IPS-15b (cell line): ENCODE data around the gene CNTN1.
"Not testable (repeated sequence)": the region's sequence is repeated elsewhere in the genome, so short reads cannot be mapped to it uniquely, and the experiment has no call there.

ENCODE experiments used
- H3K27me3 ChIP-seq: one replicate; pipeline ENCODE4 v1.6.1; 2013; ENCODE audit warnings: low read length; ENCODE audit not compliant: control insufficient read depth, insufficient read depth
- H3K36me3 ChIP-seq: one replicate; pipeline ENCODE4 v1.6.1; 2013; ENCODE audit warnings: low read length; ENCODE audit not compliant: control insufficient read depth, insufficient read depth
- H3K4me1 ChIP-seq: one replicate; pipeline ENCODE4 v1.6.1; 2013; ENCODE audit warnings: mild to moderate bottlenecking, low read length; ENCODE audit not compliant: control insufficient read depth, insufficient read depth
- H3K4me3 ChIP-seq: one replicate; pipeline ENCODE4 v1.5.1; 2013; ENCODE audit warnings: low read depth, low read length
- H3K9ac ChIP-seq: one replicate; pipeline ENCODE4 v1.6.1; 2013; ENCODE audit warnings: low read depth, mild to moderate bottlenecking, low read length
- H3K9me3 ChIP-seq: one replicate; pipeline ENCODE4 v1.6.1; 2013; ENCODE audit warnings: mild to moderate bottlenecking, low read length; ENCODE audit not compliant: control insufficient read depth, insufficient read depth

The CNTN1 gene

GRCh38 chr12:41052441-41052840 lies 360.2 kb downstream of the CNTN1 start:
- Histone ChIP-seq H3K4me1 (no peaks in the 10 kb centered on the region), H3K4me3 (no peak overlapping the region), H3K9me3 (no peaks in the 10 kb centered on the region), H3K27me3 (no peaks in the 10 kb centered on the region), H3K36me3 (no peaks in the 10 kb centered on the region), H3K9ac (no peak overlapping the region)

- Histone ChIP-seq H3K36me3 (no peaks in the 10 kb centered on the region), H3K4me3 (no peak overlapping the region), H3K9ac (no peak overlapping the region), H3K9me3 (no peaks in the 10 kb centered on the region), H3K27me3 (no peaks in the 10 kb centered on the region), H3K4me1 (no peaks in the 10 kb centered on the region)
Measured at GRCh38 chr12:41053046-41053445, 360.8 kb downstream of the CNTN1 start.

GRCh38 chr12:41055875-41056577 lies 363.8 kb downstream of the CNTN1 start:
- Histone ChIP-seq H3K9me3 (no peaks in the 10 kb centered on the region), H3K4me1 (no peaks in the 10 kb centered on the region), H3K27me3 (no peaks in the 10 kb centered on the region), H3K4me3 (no peak overlapping the region), H3K9ac (no peak overlapping the region), H3K36me3 (no peaks in the 10 kb centered on the region)

GRCh38 chr12:41058266-41058665 lies 366.0 kb downstream of the CNTN1 start:
- H3K36me3 ChIP-seq, result no peaks in the 10 kb centered on the region
- no peaks in the 10 kb centered on the region for H3K4me1 ChIP-seq
- no peaks in the 10 kb centered on the region for H3K9me3 ChIP-seq
- H3K9ac ChIP-seq, result no peak overlapping the region
- no peak overlapping the region for H3K4me3 ChIP-seq
- H3K27me3 ChIP-seq, result no peaks in the 10 kb centered on the region

- H3K4me1 ChIP-seq, result no peaks in the 10 kb centered on the region
Measured at GRCh38 chr12:41061192-41061591, 369.0 kb downstream of the CNTN1 start.

GRCh38 chr12:41064411-41064810 lies 372.2 kb downstream of the CNTN1 start:
- no peak overlapping the region for H3K4me3 ChIP-seq
- peaks cover 6% of the 10 kb centered on the region for H3K4me1 ChIP-seq

More at GRCh38 chr12:41061192-41061591, 369.0 kb downstream of the CNTN1 start:
- no peaks in the 10 kb centered on the region for H3K36me3 ChIP-seq
- H3K9ac ChIP-seq, result no peak overlapping the region
- H3K4me3 ChIP-seq, result no peak overlapping the region
- H3K27me3 ChIP-seq, result no peaks in the 10 kb centered on the region
- H3K9me3 ChIP-seq, result no peaks in the 10 kb centered on the region

GRCh38 chr12:41067941-41068645 lies 375.9 kb downstream of the CNTN1 start:
- Histone ChIP-seq H3K27me3 (no peaks in the 10 kb centered on the region), H3K9me3 (no peaks in the 10 kb centered on the region), H3K9ac (no peak overlapping the region), H3K4me3 (no peak overlapping the region), H3K36me3 (no peaks in the 10 kb centered on the region), H3K4me1 (peaks cover 6% of the 10 kb centered on the region)

More at GRCh38 chr12:41064411-41064810, 372.2 kb downstream of the CNTN1 start:
- Histone ChIP-seq H3K36me3 (no peaks in the 10 kb centered on the region), H3K9ac (no peak overlapping the region), H3K27me3 (no peaks in the 10 kb centered on the region), H3K9me3 (no peaks in the 10 kb centered on the region)

- Histone ChIP-seq H3K4me1 (no peaks in the 10 kb centered on the region), H3K9ac (no peak overlapping the region), H3K9me3 (no peaks in the 10 kb centered on the region), H3K36me3 (no peaks in the 10 kb centered on the region), H3K27me3 (no peaks in the 10 kb centered on the region), H3K4me3 (no peak overlapping the region)
Measured at GRCh38 chr12:41073633-41074472, 381.6 kb downstream of the CNTN1 start.

- no peaks in the 10 kb centered on the region for H3K36me3 ChIP-seq
- no peaks in the 10 kb centered on the region for H3K4me1 ChIP-seq
- H3K9ac ChIP-seq, result no peak overlapping the region
- no peaks in the 10 kb centered on the region for H3K27me3 ChIP-seq
- H3K4me3 ChIP-seq, result no peak overlapping the region
- H3K9me3 ChIP-seq, result no peaks in the 10 kb centered on the region
Measured at GRCh38 chr12:41074473-41074769, 382.2 kb downstream of the CNTN1 start.

- Histone ChIP-seq H3K36me3 (no peaks in the 10 kb centered on the region), H3K4me1 (no peaks in the 10 kb centered on the region), H3K9me3 (peaks cover 6% of the 10 kb centered on the region), H3K4me3 (no peak overlapping the region), H3K27me3 (no peaks in the 10 kb centered on the region), H3K9ac (no peak overlapping the region)
Measured at GRCh38 chr12:41076114-41076513, 383.9 kb downstream of the CNTN1 start.

GRCh38 chr12:41081241-41081640 lies 389.0 kb downstream of the CNTN1 start:
- H3K27me3 ChIP-seq, H3K9ac ChIP-seq, H3K4me1 ChIP-seq, H3K36me3 ChIP-seq, H3K9me3 ChIP-seq, H3K4me3 ChIP-seq: not testable (repeated sequence)
